Activated CD8-positive, alpha-beta memory T cell treated with anti-CD3 and anti-CD28 coated beads, Interleukin-2, amount 50 U/mL, for 24 hours (primary cell): ENCODE data around the gene SIGLEC10.
A peak's percentile ranks its signal among the peaks of the same experiment; 100 is the strongest.
"Not testable (repeated sequence)": the region's sequence is repeated elsewhere in the genome, so short reads cannot be mapped to it uniquely, and the experiment has no call there.

Experiments
- DNase-seq: peaks from one replicate; pipeline ENCODE4 v3.0.0-alpha.2; 2020; ENCODE audit errors: extremely low read depth

Gene SIGLEC10

GRCh38 chr19:51440846-51441409, 23.5 kb upstream of the SIGLEC10 start:
- DNase-seq: peak; percentile 32

DNA sequence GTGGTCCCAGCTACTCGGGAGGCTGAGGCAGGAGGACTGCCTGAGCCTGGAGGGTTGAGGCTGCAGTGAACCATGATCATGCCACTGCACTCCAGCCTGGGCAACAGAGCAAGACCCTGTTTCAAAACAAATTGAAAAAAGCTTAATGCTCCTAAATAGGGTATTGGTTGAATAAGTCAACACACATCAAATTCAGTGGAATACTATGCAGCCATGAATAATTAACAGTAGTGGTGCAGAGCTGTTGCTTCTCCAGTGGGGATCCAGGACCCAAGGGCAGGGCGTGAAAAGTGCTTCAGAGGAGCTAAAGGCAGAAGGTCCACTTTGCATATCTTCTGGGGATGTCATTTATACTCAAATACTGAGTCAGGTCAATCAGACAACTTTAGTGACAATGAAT, 22.6 kb upstream of the SIGLEC10 start:
- DNase-seq: no peak

DNA sequence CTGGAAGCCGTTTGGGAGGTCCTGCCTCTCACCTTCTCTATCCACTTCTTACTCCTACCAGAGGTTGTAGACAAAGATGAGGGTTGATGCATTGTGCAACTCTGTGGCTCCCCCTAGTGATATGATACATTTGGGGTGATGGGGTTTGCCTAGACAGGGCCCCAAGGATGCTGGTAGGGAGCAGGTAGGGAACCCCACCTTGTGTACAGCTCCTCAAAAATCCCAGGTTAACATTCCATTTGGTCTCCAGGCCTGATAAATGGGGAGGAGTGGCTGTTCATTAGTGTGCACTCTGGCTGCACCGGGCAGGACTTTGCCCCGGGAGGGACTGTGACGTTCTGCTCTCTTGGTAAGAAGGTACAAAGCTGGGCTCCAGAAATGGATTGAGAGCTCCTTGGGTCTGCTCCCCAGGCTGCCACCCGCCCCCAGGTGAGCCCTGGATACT, 21.6 kb upstream of the SIGLEC10 start:
- DNase-seq: no peak

GRCh38 chr19:51434456-51434855, 17.0 kb upstream of the SIGLEC10 start:
- no peak for DNase-seq

DNA sequence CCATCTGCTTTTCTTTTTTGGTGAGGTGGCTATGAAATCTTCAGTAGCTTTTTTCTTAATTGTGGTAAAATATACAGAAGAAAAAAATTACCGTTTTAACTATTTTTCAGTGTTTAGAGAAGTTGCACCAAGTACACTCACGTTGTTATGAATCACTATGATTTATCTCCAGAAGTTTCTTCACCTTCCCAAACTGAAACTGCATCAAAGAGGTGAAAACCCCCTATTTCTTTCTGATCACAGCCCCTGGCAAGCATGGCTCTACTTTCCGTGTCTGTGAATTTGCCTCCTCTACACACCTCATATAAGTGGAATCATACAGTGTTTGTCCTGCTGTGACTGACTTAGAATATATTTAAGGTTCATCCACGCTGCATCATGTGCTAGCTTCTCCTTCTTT, 15.6 kb upstream of the SIGLEC10 start:
- no peak for DNase-seq

DNA sequence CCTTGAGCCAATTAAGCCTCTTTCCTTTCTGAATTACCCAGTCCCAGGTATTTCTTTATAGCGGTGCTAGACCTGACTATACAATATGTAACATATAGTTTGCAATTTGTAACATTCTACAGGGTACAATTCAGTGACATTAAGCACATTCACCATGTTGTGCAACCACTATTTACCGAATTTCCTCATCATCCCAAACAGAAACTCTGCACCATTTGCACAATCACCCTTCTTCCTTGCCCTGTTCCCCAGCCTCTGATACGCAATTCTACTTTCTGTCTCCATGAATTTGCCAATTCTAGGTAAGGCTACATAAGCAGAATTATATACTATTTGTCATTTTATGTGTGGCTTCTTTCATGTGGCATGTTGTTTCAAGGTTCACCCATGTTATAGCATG, 13.7 kb upstream of the SIGLEC10 start:
- DNase-seq: no peak

DNA sequence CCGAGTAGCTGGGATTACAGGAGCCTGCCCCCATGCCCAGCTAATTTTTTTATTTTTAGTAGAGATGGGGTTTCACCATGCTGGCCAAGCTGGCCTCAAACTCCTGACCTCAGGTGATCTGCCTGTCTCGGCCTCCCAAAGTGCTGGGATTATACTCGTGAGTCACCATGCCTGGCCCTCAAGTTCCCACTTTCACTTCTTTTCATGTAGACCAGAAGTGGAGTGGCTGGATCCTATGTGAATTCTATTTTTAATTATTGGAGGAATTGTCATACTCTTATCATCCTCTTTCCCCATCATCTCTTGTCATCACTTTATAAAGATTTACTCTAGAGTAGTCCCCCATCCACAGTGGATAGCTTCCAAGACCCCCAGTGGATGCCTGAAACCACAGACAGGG, 12.8 kb upstream of the SIGLEC10 start:
- DNase-seq: no peak

- no peak for DNase-seq
These were observed 9.8 kb upstream of the SIGLEC10 start for GRCh38 chr19:51427201-51427600.

DNA sequence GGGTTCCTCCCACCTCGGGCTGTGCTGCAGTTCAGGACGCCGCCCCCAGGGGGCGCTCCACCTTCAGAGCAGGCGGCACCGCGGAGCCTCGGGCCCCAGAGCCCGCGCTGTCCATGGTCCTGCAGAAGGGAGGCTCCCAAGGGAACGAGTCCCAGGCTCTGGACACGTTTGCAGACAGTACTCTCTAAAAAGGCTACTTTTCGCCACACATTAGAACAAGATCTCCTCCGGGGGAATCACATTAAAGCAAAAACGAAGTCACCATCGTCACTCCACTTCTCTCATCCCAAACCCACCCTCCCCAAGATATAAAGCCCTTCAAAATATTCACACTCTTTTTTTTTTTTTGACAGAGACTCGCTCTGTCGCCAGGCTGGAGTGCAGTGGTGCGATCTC, 4.6 kb upstream of the SIGLEC10 start:
- DNase-seq: peak; percentile 64

DNA sequence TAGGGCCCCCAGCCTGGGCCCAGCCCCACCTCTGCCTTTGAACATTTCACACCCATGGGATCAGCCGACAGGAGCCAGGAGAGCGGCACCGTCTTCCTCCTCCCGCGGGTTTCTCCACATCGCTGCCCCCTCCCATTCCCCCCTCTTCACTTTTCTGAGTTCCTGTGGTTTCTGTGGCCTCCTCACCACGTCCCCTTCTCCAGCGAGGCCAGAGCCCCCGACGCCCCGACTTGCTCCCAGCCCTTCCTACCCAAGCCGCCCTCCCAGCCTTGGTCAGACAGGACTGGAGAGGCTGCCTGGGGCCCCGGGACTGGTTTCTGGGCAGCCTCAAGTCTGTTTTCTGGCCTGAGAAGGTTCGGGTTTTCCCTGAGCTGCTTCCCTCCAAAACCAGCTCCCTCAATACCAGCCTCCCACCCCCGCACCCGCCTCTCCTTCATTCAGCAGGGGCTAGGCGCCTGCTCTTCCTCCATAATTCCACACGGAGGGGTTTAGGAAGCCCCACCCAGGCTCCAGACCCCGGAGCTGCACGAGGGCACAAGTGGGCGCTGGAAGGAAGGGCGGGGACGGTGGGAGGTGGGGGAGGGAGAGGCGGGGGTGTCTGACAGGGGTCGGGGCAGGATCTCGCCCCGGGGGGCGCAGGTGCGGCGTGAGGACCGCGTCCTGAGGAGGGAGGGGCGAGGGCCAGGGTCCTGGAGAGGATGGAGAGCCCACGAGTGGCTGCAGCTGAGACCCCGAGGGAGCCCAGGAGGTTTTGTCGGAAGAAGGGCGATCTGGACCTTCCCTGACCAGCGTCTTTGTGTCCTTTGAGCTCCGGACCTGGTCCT, 4.0 kb upstream of the SIGLEC10 start:
- no peak for DNase-seq

- not testable (repeated sequence) for DNase-seq
These were observed 3.1 kb upstream of the SIGLEC10 start for GRCh38 chr19:51420511-51420910.

DNA sequence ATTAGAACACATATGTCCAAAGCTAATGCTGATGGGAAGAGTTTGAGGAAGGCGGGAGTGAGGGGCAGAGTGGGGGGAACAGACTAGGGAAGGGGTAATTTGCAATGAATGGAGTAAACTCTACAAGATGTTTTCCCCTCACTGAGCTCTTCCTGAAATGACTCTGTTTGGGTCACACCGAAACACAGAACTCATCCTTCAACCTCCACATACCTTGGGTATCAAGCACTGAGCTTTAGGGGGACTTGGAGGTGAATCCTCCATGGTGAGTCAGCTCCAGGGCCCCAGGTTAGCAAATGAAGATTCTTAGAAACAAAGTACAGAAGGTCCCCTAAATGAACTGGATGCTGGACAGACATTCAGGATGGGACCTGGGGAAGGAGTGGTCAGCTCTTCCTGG, 1.3 kb upstream of the SIGLEC10 start:
- no peak for DNase-seq

GRCh38 chr19:51417810-51418157, 342 bp upstream of the SIGLEC10 start:
- no peak for DNase-seq

GRCh38 chr19:51416422-51416821, 1.0 kb downstream of the SIGLEC10 start:
- not testable (repeated sequence) for DNase-seq

DNA sequence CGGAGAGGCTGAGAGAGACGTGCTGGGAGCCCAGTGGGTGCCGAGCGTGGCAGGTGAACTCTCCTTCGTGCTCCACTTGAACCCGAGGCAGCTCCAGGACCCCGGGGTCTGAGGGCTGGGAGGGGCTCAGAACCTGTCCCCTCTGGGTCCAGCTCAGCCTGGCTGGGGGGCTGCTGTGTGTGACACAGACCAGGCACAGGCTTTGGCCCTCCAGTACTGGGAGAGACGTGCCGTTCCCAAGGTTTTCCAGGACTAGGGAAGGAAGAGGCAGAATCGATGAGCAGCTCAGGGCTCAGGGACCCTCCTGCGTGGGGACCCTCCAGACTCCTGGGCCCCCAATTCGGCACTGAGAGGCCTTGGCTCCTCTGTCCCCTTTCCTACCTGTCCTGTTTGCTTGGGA, 2.3 kb downstream of the SIGLEC10 start:
- no peak for DNase-seq

DNA sequence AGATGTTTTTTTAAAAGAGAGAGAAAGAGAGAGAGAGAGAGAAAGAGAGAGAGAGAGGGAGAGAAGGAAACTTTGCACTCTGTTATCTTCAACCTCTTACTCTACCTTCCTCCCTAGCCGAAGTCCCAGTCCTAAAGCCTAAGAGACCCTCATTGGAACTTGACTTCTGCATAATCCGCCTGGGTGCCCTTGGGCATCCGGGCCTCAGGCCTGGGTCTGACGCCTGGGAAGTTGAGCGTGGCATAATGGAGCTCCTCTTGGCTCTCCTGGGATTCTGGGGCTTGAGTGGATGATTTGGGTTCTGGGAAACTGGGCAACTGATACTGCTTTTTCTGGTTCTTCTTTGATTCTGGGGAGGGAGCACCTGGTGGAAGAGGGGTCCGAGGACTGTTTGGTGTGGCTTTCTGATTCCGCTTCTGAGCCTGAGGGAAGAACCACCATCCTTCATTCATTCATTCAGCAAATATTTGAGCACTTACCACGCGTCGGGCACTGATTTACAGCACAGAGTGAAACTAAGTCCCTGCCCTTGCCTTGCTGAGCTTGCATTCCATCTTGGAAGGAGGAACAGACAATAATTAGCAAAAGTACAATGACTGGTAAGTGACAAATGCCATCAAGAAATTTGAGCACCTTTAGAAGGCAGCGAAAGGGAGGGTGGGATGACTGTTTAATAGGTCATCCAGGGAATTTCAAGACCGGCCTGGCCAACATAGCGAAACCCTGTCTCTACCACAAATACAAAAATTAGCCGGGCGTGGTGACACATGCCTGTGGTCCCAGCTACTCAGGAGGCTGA, 6.3 kb downstream of the SIGLEC10 start:
- DNase-seq: no peak

DNA sequence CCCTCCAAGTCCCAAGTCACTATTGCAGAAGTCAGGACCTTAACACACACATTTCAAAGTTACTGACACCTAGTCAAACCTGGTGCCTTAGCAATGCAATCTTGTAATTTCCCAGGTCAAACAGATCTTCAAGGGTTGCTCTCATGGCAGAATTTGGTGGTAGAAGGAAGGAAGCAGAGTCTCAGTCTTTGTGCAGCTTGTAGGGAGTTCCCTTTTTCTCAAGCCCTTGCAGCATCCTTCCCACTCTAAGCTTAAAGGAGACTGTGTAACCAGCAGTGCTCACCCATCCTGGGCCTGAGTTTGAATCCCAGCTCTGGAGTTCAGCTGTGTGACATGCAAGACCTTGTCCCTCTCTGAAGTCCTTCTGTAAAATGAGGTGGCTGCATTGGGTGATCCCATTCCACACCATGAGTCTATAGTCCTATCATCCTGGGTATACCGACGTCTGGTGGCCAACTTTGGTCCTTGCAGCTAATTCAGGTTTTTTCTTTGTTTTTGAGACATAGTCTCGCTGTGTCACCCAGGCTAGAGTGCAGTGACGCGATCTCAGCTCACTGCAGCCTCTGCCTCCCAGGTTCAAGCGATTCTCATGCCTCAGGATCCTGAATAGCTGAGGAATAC, 9.8 kb downstream of the SIGLEC10 start:
- no peak for DNase-seq

DNA sequence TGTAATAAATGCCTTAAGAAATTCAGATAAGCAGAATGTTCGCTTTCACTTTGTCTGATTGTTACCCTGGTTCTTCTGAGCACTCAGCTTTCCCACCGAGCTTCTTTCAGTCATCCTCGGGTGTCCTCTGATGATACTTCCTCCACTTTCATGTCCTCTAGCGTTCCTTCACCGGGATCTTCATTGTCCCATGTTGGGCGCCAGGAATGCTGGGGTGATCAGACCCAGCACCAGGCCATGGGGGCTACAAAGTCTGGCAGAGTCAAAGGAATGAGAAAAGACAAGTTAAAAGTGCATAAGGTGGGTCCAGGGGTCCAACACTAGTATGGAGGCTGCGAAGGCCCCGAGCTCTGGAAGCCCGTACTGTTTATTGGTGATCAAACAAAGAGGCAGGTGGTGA, 15.3 kb downstream of the SIGLEC10 start:
- no peak for DNase-seq

DNA sequence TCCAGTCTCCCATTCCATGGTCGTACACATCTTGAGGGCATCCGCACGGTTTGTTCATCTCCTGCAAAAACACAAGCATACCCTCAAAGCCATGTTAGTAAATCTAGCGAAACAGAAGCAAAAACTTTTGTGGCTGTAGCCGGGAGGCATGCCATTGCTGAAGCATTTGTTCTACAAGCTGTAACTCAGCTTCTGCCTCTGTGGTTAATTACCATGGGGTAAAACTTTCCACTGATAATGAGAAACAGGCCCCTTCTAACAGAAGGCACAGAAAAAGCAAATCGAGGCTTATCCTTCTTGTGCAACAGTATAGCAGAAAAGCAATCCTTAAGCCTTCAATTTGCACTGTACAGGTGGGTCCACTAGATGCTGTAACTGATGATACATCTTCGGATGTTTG, 17.5 kb downstream of the SIGLEC10 start:
- not testable (repeated sequence) for DNase-seq

DNA sequence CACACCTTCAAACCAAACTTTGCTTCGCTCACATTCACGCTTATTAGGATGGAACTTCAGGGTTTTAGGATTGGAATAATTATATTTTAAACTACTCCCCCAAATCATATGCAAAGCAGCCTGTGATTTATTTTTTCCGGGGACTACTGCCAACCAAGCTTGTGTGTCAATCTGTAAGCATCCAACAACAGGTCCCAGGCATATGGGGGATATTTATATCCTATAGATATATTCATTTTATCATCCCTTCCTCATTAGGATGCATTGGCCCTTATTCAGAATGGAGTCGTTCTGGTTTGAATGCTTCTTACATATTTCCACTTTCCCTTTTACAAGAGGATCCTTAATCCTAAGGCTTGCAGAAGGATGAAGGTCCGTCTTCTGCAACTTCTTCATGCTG, 18.2 kb downstream of the SIGLEC10 start:
- DNase-seq: no peak

GRCh38 chr19:51398096-51398704, 19.2 kb downstream of the SIGLEC10 start:
- DNase-seq: no peak

DNA sequence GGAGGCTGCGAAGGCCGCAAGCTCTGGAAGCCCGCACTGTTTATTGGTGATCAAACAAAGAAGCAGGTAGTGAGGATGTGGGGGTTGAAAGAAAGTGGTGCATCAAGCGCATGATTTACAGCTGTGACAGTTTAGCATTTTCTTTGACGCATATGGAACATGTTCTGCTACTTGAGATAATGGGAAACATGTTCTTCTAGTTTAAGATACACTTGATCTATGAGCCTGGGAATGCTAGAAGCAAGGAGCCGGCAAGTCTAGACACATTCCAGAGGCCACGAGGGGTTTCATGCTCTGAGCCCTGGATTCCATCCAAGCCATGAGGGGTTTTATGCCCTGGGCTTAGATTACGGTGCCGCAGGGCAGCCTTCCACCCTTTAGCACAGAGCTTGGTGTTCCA, 20.0 kb downstream of the SIGLEC10 start:
- not testable (repeated sequence) for DNase-seq
